Measurements from ENCODE around the gene ADGRG2.

- TF ChIP-seq CTCF (IDR thresholded peaks at IDR 0.05; ENCODE audit: insufficient read depth, low read length), result no peak
- TF ChIP-seq POLR2AphosphoS5 (IDR thresholded peaks at IDR 0.05; ENCODE audit: low read depth), result no peak
- no peak for TF ChIP-seq GABPA (IDR thresholded peaks at IDR 0.05; ENCODE audit: low read depth)
- TF ChIP-seq SPI1 (IDR thresholded peaks at IDR 0.05; ENCODE audit: borderline replicate concordance, low read depth), result no peak
- no peak for TF ChIP-seq REST (IDR thresholded peaks at IDR 0.05; ENCODE audit: insufficient replicate concordance, low read depth)
Observed at GRCh38 chrX:18996536-18996935, 125.7 kb downstream of the ADGRG2 start.
